Right hindlimb (tissue), 1 donor: ENCODE results near the gene GNAZ.

Source experiments
- DNase-seq: peaks from one replicate; pipeline ENCODE4 v3.0.0-alpha.2; 2018

Gene GNAZ

GRCh38 chr22:23110190-23110921 is 40.0 kb downstream of the GNAZ start:
- DNase-seq: peak; percentile 72

GRCh38 chr22:23110922-23111527 is 40.7 kb downstream of the GNAZ start:
- no peak for DNase-seq

- no peak for DNase-seq
Observed at GRCh38 chr22:23112472-23113012, 42.2 kb downstream of the GNAZ start.

DNA sequence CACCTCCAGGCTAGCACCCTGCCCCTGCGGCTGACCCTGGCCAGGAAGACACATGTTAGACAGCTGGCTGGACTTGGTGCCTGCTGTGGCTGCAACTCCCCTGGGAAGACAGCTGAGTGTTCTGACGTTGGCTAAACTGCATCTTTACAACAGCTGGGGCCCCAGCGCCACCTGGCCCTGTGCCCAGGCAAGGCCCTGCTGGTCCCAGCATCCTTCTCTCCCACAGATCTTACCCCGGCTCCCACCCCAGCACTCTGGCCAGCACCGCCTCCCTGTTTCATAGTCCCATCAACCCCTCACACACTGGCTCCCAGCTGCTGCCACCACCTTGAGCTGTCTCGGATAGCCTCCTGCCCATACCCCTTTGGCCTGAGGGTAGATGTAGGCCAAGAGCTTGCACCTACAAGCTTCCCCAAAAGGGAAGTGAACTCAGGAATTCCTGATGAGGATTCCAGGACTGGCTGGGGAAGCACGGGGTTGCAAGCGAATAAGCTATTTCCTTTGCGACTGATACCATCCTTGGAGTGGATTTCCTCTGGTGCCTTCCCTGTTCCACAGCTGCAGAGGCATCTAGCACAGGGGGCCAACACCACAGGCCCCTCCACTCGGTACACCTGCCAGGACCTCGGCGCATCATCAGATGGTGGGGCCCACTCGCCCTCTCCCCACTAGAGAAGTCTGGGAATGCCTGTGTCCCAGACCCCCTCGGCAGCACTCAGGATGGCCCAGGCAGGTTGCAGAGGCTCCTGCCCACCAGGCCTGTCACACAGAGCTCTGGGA is 42.9 kb downstream of the GNAZ start:
- DNase-seq: peak; percentile 83

DNA sequence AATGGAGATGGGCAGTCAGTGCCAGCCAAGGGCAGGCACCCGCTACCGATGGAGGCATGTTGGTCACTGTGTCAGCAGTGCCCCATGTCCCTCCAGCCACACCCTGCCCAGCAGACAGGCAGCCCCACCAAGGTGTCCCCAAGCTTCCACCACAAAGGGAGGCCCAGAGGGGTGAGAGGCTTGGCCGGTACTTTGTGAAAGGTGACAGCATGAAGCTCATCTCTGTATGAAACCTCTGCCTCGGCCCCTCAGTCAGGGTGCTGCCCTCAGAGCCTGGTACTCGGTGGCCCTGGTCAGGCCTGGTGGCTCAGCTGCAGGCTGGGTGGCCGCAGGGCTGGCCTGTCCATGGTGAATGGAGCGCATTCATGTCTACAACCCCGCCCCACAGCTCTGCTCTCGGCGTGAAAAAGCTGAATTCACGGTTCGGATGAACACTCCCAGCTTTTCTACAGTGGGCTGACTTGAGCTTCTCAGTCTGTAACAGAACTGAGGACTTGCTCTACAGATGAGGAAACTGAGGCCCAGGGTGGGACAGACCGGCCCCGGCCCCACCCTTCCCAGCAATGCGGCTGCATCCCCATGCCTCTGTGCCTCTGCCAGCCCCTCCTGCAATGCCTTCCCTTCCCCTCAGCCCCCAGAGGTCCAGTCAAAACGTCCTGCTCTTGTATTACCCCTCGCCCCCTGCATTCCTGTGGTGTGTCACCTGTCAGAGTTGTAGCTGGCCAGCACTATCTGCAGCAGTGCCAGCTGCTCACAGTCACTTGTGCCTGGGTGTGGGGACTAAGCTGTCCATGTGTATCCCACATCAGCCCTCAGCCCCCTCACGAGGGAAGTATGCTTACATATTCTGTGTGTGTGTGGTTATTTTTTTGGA is 43.8 kb downstream of the GNAZ start:
- peak; percentile 50 for DNase-seq

GRCh38 chr22:23114721-23115020 is 44.4 kb downstream of the GNAZ start:
- no peak for DNase-seq

DNA sequence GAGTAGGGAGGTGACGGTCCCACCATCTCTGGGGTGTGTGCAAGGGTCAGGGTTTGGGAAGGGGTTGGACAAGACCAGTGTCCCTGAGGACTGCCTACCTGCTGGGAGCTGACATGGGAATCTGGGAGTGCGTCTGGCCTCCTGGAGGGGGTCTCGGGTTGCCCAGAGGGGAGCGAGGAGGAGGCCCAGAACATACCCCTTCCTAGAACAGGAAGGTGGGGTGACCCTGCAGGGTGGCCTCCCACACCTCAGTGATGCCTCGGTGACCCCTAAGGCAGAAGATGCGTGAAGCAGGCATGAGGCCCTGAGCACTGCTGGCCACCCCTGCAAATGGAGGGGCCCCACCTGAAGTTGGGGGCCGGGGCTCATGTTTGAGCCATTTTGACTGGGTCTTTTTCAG is 45.0 kb downstream of the GNAZ start:
- DNase-seq: no peak

- DNase-seq: no peak
Observed at GRCh38 chr22:23115825-23116494, 45.6 kb downstream of the GNAZ start.

DNA sequence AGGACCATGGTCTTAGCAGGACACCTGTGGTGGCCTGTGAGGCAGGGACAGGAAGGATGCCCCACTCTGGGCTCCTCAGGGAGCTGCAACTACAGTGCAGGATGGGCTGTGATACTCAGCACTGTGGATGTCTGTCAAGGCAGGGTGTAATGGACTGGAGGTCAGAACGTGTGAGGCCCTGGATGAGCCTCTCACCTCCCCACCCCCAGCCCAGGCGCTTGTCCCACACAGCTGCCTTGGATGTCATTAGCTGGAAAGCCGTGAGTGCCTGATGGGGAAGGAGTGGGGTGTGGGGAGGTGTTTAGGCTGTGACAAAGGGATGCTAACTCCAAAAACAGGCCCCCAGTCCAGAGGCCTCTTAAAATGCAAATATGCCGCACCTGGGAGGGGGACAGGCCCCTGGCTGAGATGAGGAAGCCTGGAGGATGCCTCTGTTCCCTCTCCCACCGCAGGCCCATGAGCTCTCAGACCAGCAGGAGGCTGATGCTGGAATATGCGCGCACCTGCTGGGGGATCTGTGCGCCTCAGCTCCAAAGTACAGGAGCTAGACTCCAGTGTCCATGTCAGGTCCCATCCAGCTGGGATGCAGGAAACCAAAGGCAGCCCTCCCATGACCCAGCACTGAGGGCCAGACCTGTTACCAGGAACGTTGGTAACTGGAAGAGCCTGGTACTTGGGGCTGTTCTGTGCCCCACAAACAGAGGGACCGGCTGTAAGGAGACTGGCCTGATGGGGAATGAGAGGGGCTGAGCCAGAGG is 46.4 kb downstream of the GNAZ start:
- DNase-seq: peak; percentile 54

- DNase-seq: no peak
Observed at GRCh38 chr22:23117275-23117674, 47.0 kb downstream of the GNAZ start.

GRCh38 chr22:23117891-23118646 is 47.8 kb downstream of the GNAZ start:
- DNase-seq: no peak

DNA sequence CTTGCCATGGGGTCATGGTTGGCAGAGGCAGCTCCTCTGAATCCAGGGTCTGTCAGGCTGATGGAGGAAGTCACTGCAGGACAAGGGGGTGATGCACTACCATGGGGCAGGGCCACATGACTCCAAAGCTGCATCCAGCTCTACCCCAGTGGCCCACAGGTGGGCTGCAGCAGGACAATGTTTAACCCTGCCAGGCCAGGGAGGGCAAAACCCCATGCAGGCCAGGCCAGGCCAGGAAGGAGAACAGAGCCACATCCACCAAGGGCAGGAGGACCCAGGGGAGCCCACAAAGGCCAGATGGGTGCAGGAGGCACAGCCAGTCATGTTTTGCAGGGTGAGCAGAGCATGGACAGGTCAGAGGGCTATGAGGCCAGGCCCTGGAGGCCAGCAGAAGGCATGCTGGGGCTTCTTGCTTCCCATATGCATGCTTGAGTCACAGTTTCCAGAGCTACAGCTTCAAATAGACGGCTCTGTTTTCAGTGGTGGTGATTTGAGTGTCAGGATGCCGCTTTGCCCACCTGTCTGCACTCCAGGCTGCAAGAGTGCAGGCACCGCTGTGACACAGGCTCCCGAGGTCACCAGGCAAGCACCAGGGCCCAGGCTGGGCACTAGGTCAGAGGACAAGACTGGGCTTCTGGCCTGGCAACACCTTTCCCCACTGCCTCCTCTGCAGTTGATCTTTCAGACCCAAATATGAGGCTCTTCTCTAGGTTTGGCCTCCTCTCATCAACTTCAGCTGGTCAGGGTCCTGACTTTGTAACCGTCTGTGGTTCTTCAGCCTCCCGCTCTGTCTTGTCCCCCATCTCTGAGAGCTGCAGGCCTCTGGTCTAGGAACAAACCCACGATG is 48.6 kb downstream of the GNAZ start:
- no peak for DNase-seq

DNA sequence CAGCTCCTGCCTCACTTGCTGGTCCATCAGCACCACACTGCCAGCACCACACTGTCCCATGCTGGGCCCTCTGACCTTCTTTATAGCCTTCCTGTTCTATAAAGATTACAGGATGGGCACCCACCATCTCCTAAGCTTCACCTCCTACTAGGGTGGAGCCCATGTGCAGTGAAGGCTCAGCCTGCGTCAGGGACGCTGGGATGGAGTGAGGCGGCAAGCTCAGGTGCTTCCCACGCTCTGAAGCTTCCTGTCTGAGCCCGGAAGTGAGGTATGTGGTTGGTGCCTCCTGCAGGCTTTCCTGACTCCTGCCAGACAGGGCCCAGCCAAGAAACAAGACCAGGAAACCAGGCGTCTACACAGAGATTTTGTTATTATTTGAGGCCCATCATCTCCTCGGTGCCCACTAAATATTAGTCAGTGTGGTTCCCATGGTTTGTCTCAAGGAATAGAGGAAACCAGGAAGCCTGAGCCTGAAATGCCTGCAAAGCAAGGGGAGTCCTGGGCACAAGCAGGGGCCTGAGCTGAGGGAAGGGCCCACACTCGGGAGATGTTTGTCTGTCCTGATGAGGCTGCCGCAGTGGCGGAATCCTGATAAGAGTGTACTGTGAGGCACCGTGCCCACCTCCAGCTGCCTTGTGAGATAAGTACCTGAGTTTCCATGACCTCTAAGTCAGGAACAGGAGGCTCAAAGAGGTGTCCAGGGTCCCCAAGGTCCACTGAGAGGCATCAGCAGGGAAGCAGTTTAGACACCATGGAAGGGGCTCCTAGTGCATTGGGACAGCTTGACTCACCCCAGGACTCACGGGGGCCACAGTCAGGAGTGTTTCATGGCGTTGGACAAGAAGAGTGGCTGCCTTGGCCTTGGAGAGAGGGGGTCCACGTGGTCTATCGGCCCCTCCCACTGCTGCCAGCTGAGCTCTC is 49.4 kb downstream of the GNAZ start:
- no peak for DNase-seq

DNA sequence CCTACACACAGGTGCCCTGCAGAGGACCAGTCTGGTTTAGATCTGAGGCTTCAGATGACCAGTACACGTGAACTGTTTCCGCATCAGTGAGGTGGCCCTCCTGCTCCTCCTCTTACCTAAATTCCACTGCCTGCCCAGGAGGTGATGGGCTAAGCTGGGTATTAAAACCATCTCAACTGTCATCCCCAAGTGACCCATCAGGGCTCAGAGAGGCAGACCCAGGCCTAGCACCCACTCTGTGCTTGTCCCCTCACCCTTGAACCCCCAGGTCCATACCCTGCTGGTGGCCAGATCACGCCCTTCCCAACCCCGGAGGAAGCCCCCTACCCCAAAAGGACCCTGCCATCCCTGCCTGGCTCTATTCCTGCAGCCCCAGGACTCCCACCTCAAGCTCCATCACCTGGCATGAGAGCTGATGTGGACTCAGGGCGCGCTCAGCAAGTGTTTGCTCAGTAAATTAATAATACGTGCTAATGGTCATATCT is 50.1 kb downstream of the GNAZ start:
- no peak for DNase-seq

GRCh38 chr22:23121000-23121421 is 50.7 kb downstream of the GNAZ start:
- DNase-seq: no peak

DNA sequence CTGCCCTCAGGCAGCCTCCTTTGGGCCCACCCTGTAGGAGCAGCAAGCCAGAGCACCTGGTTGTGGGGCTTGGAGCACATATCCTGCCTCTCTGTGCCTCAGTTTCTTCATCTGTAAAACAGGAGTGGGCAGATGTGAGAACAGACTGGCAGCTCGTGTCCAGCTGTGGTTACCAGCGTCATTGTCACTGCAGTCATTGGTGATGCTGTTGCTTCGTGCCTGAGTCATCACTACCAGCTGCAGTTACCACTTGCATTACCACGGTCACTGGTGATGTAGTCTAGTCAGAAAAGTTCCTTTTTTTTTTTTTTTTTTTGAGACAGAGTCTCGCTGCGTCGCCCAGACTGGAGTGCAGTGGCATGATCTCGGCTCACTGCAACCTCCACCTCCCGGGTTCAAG is 51.1 kb downstream of the GNAZ start:
- DNase-seq: no peak

DNA sequence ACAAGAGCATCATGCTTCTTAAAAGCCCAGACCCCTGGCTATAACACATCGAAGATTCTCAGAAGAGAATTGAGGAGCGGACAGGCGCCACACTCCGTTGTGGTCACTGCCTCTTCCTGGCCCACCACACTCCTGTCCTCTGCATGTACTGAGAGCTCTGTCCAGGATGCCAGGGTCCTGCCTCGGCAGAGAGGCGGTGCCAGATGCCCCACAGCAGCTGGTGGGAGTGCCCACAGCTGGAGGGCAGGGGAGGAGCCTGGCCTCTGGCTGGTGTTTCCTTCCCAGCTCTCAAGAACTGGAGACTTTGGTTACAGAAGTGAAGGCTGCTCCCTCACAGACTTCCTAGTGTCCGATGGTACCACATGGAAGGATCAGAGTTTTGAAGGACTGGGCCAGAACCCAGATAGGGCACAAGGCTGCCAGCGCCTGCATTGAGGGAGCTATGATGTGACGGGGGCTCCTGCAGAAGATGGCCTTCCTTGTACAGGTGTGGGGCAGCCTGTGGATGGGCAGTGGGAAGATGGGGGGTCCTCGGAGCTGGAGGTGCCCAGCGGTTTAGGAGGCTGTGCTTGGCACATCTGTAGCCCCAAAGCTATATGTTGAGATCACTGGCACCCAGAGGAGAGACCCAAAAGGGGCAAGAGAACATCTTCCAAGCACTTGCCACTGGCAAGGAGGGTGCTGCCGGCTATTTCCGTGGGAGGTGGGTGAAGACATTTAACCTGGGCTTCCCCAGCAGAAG is 52.1 kb downstream of the GNAZ start:
- DNase-seq: no peak
